NCI-H460 (cell line): ENCODE data around the gene TRAPPC6A. TPM values are rescaled to one million over a fixed set of nuclear protein-coding genes. Genes with fewer than 3 reads are reported as not detected.
A peak's percentile ranks its signal among the peaks of the same experiment; 100 is the strongest.

Experiments
- DNase-seq: peaks from one replicate; pipeline ENCODE4 v3.0.0-alpha.2; 2016; ENCODE audit warnings: low read depth; ENCODE audit errors: extremely low read depth
- total RNA-seq: library from RNA; depleted of rRNA; stranded (reverse); fragments of >200 nt; shearing (Covaris generic); gene quantifications from 2 replicates; pipeline ENCODE4 v1.2.3, GENCODE V29; 2014

TRAPPC6A gene
- total RNA-seq, 1 experiment from 2014 or later, result 5.3 TPM

- no peak for DNase-seq
Measured at GRCh38 chr19:45186509-45187334, 8.7 kb upstream of the TRAPPC6A start.

GRCh38 chr19:45184115-45184514, 6.1 kb upstream of the TRAPPC6A start:
- no peak for DNase-seq

- DNase-seq, result no peak
Measured at GRCh38 chr19:45182758-45183157, 4.7 kb upstream of the TRAPPC6A start.

- DNase-seq, result no peak
Measured at GRCh38 chr19:45180936-45181335, 2.9 kb upstream of the TRAPPC6A start.

GRCh38 chr19:45179892-45180370, 1.9 kb upstream of the TRAPPC6A start:
- DNase-seq, result no peak

- no peak for DNase-seq
Measured at GRCh38 chr19:45179072-45179891, 1.2 kb upstream of the TRAPPC6A start.

- peak; percentile 99 for DNase-seq
Measured at GRCh38 chr19:45178262-45179071, 430 bp upstream of the TRAPPC6A start, which contains the start of gene BLOC1S3. Gene BLOC1S3, plus strand, starts transcription at chr19:45178784. Its CDS starts 513 bp downstream, at chr19:45179297.

GRCh38 chr19:45175515-45176345, 2.3 kb downstream of the TRAPPC6A start:
- no peak for DNase-seq

- no peak for DNase-seq
Measured at GRCh38 chr19:45173816-45174215, 4.2 kb downstream of the TRAPPC6A start.

- DNase-seq, result no peak
Measured at GRCh38 chr19:45172611-45173208, 5.3 kb downstream of the TRAPPC6A start.

GRCh38 chr19:45172173-45172572, 5.9 kb downstream of the TRAPPC6A start:
- no peak for DNase-seq

GRCh38 chr19:45171211-45171623, 6.8 kb downstream of the TRAPPC6A start:
- no peak for DNase-seq

- DNase-seq, result no peak
Measured at GRCh38 chr19:45170146-45171106, 7.6 kb downstream of the TRAPPC6A start.

GRCh38 chr19:45169602-45170001, 8.4 kb downstream of the TRAPPC6A start:
- DNase-seq, result no peak

GRCh38 chr19:45168767-45169351, 9.2 kb downstream of the TRAPPC6A start:
- DNase-seq, result no peak

GRCh38 chr19:45166723-45167252, 11.2 kb downstream of the TRAPPC6A start:
- no peak for DNase-seq

GRCh38 chr19:45164577-45165335, 13.3 kb downstream of the TRAPPC6A start:
- no peak for DNase-seq
